HepG2 (cell line): ENCODE results near the gene MYCBPAP. TPM values are rescaled to one million over a fixed set of nuclear protein-coding genes. Genes with fewer than 3 reads are reported as not detected.

Experiments used
- AKAP8 ChIP-seq: sonication (generic); formaldehyde crosslinking; IDR thresholded peaks from 2 replicates; pipeline ENCODE4 v1.5.1; 2020; ENCODE audit warnings: mild to moderate bottlenecking, missing genetic modification reagents
- CBFB ChIP-seq: sonication (generic); formaldehyde crosslinking; IDR thresholded peaks from 2 replicates; pipeline ENCODE4 v1.4.0; 2020; ENCODE audit warnings: missing genetic modification reagents
- DMAP1 ChIP-seq: IDR thresholded peaks from 2 replicates; pipeline ENCODE4 v1.6.1; 2016
- HNRNPK ChIP-seq: fragments of 200-400 bp; formaldehyde crosslinking; IDR thresholded peaks from 2 replicates; pipeline ENCODE4 v1.6.1; 2018; ENCODE audit warnings: low read length, low read depth, moderate library complexity, mild to moderate bottlenecking; ENCODE audit not compliant: poor library complexity, severe bottlenecking
- ONECUT2 ChIP-seq: sonication (generic); formaldehyde crosslinking; IDR thresholded peaks from 2 replicates; pipeline ENCODE4 v1.4.0; 2020; ENCODE audit warnings: missing genetic modification reagents
- PHF21A ChIP-seq: sonication (generic); formaldehyde crosslinking; IDR thresholded peaks from 2 replicates; pipeline ENCODE4 v1.5.0; 2020; ENCODE audit warnings: mild to moderate bottlenecking, missing genetic modification reagents
- POLR2AphosphoS5 ChIP-seq: IDR thresholded peaks from 2 replicates; pipeline ENCODE4 v1.6.1; 2012; ENCODE audit warnings: low read depth, low read length
- XRCC5 ChIP-seq: fragments of 200-400 bp; formaldehyde crosslinking; optimal IDR thresholded peaks from 2 replicates; pipeline ENCODE3; 2017; ENCODE audit warnings: mild to moderate bottlenecking, low read length
- ZFP90 ChIP-seq: sonication (generic); formaldehyde crosslinking; IDR thresholded peaks from 2 replicates; pipeline ENCODE4 v1.8.0; 2022; ENCODE audit warnings: missing genetic modification reagents, mild to moderate bottlenecking, inconsistent platforms, borderline replicate concordance
- ZMYM3 ChIP-seq: sonication (generic); formaldehyde crosslinking; IDR thresholded peaks from 2 replicates; pipeline ENCODE4 v1.5.1; 2020; ENCODE audit warnings: mild to moderate bottlenecking, missing genetic modification reagents
- ZNF205 ChIP-seq: IDR thresholded peaks from 2 replicates; pipeline ENCODE4 v1.6.1; 2018; ENCODE audit warnings: missing biosample characterization, missing genetic modification reagents
- ZNF282 ChIP-seq: fragments of 450-650 bp; IDR thresholded peaks from 2 replicates; pipeline ENCODE4 v1.6.1; 2018; ENCODE audit not compliant: partially characterized antibody
- ZNF335 ChIP-seq: sonication (generic); formaldehyde crosslinking; IDR thresholded peaks from 2 replicates; pipeline ENCODE4 v1.4.0; 2020; ENCODE audit warnings: missing genetic modification reagents
- ZNF556 ChIP-seq: sonication (generic); formaldehyde crosslinking; IDR thresholded peaks from 2 replicates; pipeline ENCODE4 v1.4.0; 2020; ENCODE audit warnings: mild to moderate bottlenecking, missing genetic modification reagents, borderline replicate concordance
- ZNF577 ChIP-seq: sonication (generic); formaldehyde crosslinking; IDR thresholded peaks from 2 replicates; pipeline ENCODE4 v1.4.0; 2020; ENCODE audit warnings: mild to moderate bottlenecking, low read depth, missing genetic modification reagents, borderline replicate concordance
- ZNF713 ChIP-seq: sonication (generic); formaldehyde crosslinking; IDR thresholded peaks from 2 replicates; pipeline ENCODE4 v1.4.0; 2020; ENCODE audit warnings: mild to moderate bottlenecking, missing genetic modification reagents
- ZNF746 ChIP-seq: sonication (generic); formaldehyde crosslinking; IDR thresholded peaks from 2 replicates; pipeline ENCODE4 v1.8.0; 2022; ENCODE audit warnings: mild to moderate bottlenecking, missing genetic modification reagents
- ZNF841 ChIP-seq: sonication (generic); formaldehyde crosslinking; IDR thresholded peaks from 2 replicates; pipeline ENCODE4 v1.8.1; 2023; ENCODE audit warnings: missing genetic modification reagents, borderline replicate concordance
- polyA plus RNA-seq, 8 experiments: library from polyadenylated mRNA; depleted of rRNA in 3 of 8; stranded (reverse) in 7 of 8; unstranded in 1 of 8; fragments of >200 nt; fragmentation: Illumina TruSeq in 4 of 8; extraction: Trizol in 4 of 8; gene quantifications; 2 replicates each; pipeline versions ENCODE4 v1.2.1 to v1.2.3, GENCODE V29; 2011 to 2016; ENCODE audit warnings: low read depth in 4 of 8, missing spikeins in 1 of 8, mixed read lengths in 1 of 8; ENCODE audit not compliant: insufficient read depth in 1 of 8
- total RNA-seq, 5 experiments: library from RNA; depleted of rRNA; stranded (reverse); fragments of >200 nt; fragmentation: Illumina TruSeq; extraction: Trizol; gene quantifications; 2 replicates each; pipeline ENCODE4 v1.2.3, GENCODE V29; 2016; ENCODE audit warnings: low read depth in 1 of 5
- TF ChIP-seq, protein P1 (sequence below): sonication (generic); formaldehyde crosslinking; IDR thresholded peaks from 2 replicates; pipeline ENCODE4 v1.5.0; 2020; ENCODE audit warnings: missing genetic modification reagents
- TF ChIP-seq, protein P2 (sequence below): sonication (generic); formaldehyde crosslinking; IDR thresholded peaks from 2 replicates; pipeline ENCODE4 v1.5.0; 2020; ENCODE audit warnings: missing genetic modification reagents
- TF ChIP-seq, protein P3 (sequence below): IDR thresholded peaks from 2 replicates; pipeline ENCODE4 v1.6.1; 2016; ENCODE audit warnings: missing compliant biosample characterization, missing genetic modification reagents, borderline replicate concordance
- TF ChIP-seq, protein P4 (sequence below): sonication (generic); formaldehyde crosslinking; IDR thresholded peaks from 2 replicates; pipeline ENCODE4 v1.4.0; 2020; ENCODE audit warnings: mild to moderate bottlenecking, missing genetic modification reagents
- TF ChIP-seq, protein P5 (sequence below): IDR thresholded peaks from 2 replicates; pipeline ENCODE4 v1.6.1; 2016; ENCODE audit warnings: mild to moderate bottlenecking
- TF ChIP-seq, protein P6 (sequence below): sonication (generic); formaldehyde crosslinking; IDR thresholded peaks from 2 replicates; pipeline ENCODE4 v1.8.1; 2023; ENCODE audit warnings: missing genetic modification reagents, mild to moderate bottlenecking, borderline replicate concordance

The MYCBPAP gene
- total and polyA plus RNA-seq, 2 of the 13 experiments (the other 11 are each of a cell fraction or from before 2014, with no cell fraction given), result 0.22 to 0.24 TPM

DNA sequence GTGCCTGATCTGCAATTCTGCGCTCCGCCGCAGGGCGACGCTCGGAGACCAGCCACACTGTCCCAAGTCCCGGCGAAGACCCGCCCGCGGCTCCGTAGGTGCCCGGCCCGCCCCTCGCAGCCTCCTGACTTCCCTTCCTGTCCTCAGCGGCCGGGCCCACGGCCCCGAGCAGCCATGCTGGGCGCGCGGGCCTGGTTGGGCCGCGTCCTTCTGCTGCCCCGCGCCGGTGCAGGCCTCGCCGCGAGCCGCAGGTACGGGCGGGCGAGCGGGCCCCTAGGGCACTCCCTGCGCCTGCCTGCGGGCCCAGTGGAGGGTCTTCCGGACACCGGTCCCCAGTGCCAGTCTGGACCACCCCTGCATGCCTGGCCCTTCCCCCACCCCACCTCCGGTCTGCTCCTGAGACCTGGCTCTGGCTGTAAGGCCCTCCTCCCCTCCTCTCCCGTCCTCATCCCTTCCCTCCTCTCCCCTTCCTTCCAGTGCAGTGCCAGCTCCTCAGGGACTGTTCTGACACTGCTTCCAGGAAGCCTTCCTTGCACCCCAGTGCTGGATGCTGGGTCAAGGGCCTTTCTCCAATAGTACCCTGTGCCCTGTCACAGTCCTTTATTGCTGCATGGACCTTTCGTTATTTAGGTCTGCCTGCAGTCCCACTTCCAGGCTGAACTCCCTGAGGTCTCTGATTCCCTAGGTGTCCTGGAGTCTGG, 38.9 kb downstream of the MYCBPAP start, which contains the start of gene SPATA20 (continued):
- TF ChIP-seq, protein P1, sequence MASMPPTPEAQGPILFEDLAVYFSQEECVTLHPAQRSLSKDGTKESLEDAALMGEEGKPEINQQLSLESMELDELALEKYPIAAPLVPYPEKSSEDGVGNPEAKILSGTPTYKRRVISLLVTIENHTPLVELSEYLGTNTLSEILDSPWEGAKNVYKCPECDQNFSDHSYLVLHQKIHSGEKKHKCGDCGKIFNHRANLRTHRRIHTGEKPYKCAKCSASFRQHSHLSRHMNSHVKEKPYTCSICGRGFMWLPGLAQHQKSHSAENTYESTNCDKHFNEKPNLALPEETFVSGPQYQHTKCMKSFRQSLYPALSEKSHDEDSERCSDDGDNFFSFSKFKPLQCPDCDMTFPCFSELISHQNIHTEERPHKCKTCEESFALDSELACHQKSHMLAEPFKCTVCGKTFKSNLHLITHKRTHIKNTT (CRISPR knock-in tag), result no peak
- TF ChIP-seq HNRNPK, result peak; percentile 89
- TF ChIP-seq POLR2AphosphoS5, result peak; percentile 68
- TF ChIP-seq ZNF282, result no peak
- peak; percentile 72 for TF ChIP-seq ZNF205 (CRISPR knock-in tag)
- TF ChIP-seq ZNF556, result peak; percentile 72; the same call in 1 of the 2 replicates
- TF ChIP-seq DMAP1 (CRISPR knock-in tag), result peak; percentile 74
- no peak; the same call in 1 of the 2 replicates for TF ChIP-seq ZNF335 (CRISPR knock-in tag)
- TF ChIP-seq ZFP90 (CRISPR knock-in tag), result peak; percentile 89; the same call in 1 of the 2 replicates
- TF ChIP-seq, protein P2, sequence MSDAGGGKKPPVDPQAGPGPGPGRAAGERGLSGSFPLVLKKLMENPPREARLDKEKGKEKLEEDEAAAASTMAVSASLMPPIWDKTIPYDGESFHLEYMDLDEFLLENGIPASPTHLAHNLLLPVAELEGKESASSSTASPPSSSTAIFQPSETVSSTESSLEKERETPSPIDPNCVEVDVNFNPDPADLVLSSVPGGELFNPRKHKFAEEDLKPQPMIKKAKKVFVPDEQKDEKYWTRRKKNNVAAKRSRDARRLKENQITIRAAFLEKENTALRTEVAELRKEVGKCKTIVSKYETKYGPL (CRISPR knock-in tag), result peak; percentile 79
- peak; percentile 79 for TF ChIP-seq XRCC5
- TF ChIP-seq, protein P3, sequence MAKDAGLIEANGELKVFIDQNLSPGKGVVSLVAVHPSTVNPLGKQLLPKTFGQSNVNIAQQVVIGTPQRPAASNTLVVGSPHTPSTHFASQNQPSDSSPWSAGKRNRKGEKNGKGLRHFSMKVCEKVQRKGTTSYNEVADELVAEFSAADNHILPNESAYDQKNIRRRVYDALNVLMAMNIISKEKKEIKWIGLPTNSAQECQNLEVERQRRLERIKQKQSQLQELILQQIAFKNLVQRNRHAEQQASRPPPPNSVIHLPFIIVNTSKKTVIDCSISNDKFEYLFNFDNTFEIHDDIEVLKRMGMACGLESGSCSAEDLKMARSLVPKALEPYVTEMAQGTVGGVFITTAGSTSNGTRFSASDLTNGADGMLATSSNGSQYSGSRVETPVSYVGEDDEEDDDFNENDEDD (CRISPR knock-in tag), result peak; percentile 76; the same call in 1 of the 2 replicates
- TF ChIP-seq ZNF713, result peak; percentile 76; the same call in 1 of the 2 replicates
- TF ChIP-seq, protein P4, sequence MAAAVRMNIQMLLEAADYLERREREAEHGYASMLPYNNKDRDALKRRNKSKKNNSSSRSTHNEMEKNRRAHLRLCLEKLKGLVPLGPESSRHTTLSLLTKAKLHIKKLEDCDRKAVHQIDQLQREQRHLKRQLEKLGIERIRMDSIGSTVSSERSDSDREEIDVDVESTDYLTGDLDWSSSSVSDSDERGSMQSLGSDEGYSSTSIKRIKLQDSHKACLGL (CRISPR knock-in tag), result peak; percentile 82
- TF ChIP-seq, protein P5, sequence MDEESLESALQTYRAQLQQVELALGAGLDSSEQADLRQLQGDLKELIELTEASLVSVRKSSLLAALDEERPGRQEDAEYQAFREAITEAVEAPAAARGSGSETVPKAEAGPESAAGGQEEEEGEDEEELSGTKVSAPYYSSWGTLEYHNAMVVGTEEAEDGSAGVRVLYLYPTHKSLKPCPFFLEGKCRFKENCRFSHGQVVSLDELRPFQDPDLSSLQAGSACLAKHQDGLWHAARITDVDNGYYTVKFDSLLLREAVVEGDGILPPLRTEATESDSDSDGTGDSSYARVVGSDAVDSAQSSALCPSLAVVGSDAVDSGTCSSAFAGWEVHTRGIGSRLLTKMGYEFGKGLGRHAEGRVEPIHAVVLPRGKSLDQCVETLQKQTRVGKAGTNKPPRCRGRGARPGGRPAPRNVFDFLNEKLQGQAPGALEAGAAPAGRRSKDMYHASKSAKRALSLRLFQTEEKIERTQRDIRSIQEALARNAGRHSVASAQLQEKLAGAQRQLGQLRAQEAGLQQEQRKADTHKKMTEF (CRISPR knock-in tag), result peak; percentile 78; the same call in 1 of the 2 replicates
- TF ChIP-seq ZNF577 (CRISPR knock-in tag), result no peak
- peak; percentile 42; the same call in 1 of the 2 replicates for TF ChIP-seq CBFB (CRISPR knock-in tag)
- TF ChIP-seq, protein P6, sequence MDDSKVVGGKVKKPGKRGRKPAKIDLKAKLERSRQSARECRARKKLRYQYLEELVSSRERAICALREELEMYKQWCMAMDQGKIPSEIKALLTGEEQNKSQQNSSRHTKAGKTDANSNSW (CRISPR knock-in tag), result peak; percentile 43; the same call in 1 of the 2 replicates
- no peak; the same call in 1 of the 2 replicates for TF ChIP-seq ZNF746 (CRISPR knock-in tag)
- no peak for TF ChIP-seq ZNF841 (CRISPR knock-in tag)
- 0 out of 2 replicates have a peak, but pooled peaks have one; percentile 7 for TF ChIP-seq ONECUT2
- peak; percentile 61 for TF ChIP-seq ZMYM3
- TF ChIP-seq PHF21A (CRISPR knock-in tag), result peak; percentile 82
- no peak for TF ChIP-seq AKAP8 (CRISPR knock-in tag)
